GM18526 (cell line): ENCODE data around the gene DDX39A.

Experiments used
- POLR2A ChIP-seq: IDR thresholded peaks from 3 replicates; pipeline ENCODE4 v1.6.1; 2011; ENCODE audit not compliant: insufficient read length; ENCODE audit errors: extremely low read depth

DDX39A gene

DNA sequence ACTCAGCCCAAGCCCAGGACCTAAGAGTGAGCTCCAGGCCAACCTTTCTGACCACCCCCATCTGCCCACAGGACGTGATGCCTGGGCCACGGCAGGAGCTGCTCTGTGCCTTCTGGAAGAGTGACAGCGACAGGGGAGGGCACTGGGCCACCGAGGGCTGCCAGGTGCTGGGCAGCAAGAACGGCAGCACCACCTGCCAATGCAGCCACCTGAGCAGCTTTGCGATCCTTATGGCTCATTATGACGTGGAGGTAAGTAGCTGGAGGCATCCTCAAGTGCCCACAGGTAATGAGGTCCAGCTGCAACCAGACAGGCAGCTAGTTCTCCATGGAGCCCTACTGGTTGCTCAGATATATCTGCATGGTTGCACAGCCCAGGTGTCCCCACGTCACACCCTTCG is 14.8 kb downstream of the DDX39A start:
- TF ChIP-seq POLR2A, result no peak

DNA sequence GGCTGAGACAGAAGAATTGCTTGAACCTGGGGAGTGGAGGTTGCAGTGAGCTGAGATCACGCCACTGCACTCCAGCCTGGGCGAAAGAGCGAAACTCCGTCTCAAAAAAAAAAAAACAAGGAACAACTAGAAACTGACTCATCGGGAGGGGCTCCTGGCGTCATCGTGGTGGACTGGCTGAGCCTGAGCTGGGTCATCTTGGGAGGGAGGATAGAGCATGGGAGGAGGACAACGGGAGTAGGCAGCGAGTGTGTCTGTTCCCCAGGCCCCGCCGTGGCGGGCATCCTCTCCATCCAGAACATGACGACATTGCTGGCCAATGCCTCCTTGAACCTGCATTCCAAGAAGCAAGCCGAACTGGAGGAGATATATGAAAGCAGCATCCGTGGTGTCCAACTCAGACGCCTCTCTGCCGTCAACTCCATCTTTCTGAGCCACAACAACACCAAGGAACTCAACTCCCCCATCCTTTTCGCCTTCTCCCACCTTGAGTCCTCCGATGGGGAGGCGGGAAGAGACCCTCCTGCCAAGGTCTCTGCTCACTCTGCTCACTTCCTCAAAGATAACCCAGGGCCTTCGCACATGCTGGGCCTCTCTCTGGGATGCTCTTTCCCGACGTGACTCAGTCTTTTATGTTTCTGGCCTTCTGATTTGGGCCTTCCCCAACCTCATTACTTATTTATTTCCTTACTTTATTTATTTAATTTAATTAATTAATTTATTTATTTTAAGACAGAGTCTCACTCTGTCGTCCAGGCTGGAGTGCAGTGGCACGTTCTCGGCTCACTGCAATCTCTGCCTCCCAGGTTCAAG is 16.6 kb downstream of the DDX39A start:
- TF ChIP-seq POLR2A, result no peak

GRCh38 chr19:14401468-14402195 is 17.5 kb downstream of the DDX39A start:
- no peak for TF ChIP-seq POLR2A

GRCh38 chr19:14400951-14401431 is 18.1 kb downstream of the DDX39A start:
- no peak for TF ChIP-seq POLR2A

- TF ChIP-seq POLR2A, result no peak
Observed at GRCh38 chr19:14395710-14396336, 23.3 kb downstream of the DDX39A start.

DNA sequence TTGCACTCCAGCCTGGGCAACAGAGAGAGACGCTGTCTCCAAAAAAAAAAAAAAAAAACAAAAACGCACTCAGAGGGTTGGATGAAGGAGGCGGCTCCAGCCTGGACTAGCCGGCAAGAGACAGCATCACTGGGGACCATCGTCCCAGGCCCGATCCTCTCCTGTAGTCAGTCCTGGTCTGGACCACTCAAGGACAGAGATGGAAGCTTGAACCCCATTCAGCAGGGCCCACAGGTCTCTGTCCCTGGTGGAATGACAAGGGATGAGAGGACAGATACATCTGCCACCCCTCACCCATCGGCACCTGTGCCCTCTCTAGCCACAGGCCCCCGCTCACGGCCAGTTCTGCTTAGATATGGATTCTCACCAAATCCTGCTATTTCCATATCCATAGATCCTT is 23.9 kb downstream of the DDX39A start:
- TF ChIP-seq POLR2A, result no peak

DNA sequence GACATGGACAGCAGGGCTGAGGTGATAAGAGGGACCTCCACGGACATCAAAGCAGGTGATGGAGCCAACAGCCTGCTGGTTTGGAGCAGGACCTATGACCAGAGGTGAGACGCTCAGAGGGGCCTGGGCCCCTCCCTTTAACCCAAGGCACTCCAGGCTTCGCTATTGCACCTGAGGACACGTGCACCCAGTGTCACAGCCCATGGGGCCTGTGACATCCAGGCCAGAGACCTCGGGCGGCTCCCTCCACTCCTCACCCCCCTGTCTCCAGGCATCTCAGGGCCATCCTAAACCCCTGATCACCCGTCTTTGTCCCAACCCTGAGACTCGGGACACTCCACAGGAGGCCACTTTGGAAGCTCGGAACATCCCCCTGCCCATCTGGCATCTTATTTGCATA is 25.0 kb downstream of the DDX39A start:
- TF ChIP-seq POLR2A, result no peak

- TF ChIP-seq POLR2A, result no peak
Observed at GRCh38 chr19:14393329-14393728, 25.8 kb downstream of the DDX39A start.

DNA sequence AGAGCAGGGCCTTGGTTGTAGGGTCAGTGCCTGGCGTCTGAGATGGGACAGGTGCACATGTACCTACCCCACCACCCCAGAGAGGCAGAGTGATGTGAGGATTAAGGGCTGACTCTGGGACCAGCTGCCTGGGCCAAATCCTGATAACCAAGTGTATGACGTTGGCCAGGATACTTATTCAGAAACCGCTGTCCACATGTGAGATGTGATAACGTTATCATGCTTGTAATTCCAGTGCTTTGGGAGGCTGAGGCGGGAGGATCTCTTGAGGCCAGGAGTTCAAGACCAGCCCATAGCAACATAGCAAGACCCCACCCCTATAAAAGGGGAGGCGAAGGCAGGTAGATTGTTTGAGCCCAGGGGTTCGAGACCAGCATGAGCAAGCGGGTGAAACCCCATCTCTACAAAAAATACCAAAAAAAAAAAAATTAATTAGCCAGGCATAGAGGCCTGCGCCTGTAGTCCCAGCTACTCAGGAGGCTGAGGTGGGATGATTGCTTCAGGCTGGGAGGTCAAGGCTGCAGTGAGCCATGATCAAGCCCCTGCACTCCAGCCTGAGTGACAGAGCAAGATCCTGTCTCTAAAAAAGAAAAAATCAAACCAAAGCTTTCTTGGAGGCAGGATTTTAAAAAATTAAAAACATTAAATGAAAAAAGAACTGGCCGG is 27.9 kb downstream of the DDX39A start:
- no peak for TF ChIP-seq POLR2A

- TF ChIP-seq POLR2A, result no peak
Observed at GRCh38 chr19:14390548-14390947, 28.6 kb downstream of the DDX39A start.

DNA sequence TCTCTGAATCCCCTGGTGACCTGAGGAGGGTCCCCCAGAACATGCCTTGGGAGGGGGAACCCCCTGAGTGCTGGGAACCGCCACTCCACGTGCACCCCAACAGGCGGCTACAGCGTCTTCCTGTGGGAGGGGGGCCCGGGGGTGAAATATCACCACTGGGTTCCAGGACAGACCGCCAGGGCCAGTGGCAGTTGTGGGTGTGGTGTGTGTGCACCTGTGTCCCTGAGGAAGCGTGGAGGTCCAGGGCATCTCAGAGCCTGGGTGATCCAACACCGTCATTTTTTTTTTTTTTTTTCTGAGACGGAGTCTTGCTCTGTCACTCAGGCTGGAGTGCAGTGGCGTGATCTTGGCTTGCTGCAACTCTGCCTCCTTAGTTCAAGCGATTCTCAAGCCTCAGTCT is 33.6 kb downstream of the DDX39A start:
- no peak for TF ChIP-seq POLR2A

DNA sequence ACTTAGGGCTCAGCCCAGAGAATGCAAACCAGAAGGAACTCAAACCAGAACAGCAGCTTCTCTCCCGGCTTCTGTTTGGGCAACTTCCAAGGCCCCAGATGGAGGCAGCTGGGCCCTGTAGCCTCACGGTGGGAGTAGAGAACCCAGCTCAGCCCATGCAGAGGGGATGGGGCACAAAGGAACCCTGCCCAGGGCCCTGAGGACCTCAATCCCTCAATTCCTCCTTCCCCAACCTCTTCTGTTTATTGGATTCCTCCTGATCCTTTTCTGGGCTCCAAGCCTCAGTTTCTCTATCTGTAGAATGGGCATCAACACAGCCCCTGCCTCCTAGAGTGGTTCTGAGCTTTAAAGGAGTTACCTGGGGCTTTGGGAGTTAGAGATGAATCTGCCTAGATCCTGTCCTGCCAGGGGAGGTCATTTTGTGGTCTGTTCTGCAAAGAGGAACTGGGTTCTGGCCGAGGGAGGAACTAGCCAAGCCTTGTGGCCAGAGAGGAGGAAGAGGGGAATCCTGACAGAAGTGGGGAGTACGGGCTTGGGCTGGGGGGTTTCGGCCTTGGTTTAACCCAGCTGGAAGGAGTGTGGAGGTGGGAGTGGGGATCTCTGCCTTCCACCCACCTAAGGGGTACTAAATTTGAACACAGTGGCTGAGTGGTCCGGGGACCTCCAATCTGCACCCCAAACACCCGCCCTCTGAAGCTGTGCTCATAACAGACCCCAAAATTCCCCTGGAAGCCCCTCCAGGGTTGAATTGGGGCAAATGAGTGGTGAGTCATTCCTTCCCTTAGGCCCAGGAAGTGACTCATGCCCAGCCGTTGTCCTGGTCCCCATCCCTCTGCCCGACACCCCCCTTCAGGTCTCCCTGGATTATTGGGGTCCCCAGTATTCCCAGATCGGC is 35.2 kb downstream of the DDX39A start:
- no peak for TF ChIP-seq POLR2A

- TF ChIP-seq POLR2A, result no peak
Observed at GRCh38 chr19:14381689-14382474, 37.3 kb downstream of the DDX39A start.

GRCh38 chr19:14379294-14380065 is 39.7 kb downstream of the DDX39A start:
- no peak for TF ChIP-seq POLR2A
